SK-N-MC (cell line): ENCODE measurements around the gene MACROH2A1.

Source experiments
- DNase-seq: peaks from one replicate; pipeline ENCODE4 v3.0.0-alpha.2; 2011; ENCODE audit warnings: low read depth, low spot score
- H3K27ac ChIP-seq: fragments of 200-600 bp; sonication (generic); 2 replicates; pipeline ENCODE4 v1.5.1; 2016; ENCODE audit warnings: mixed run types
- H3K36me3 ChIP-seq: fragments of 200-600 bp; sonication (generic); 2 replicates; pipeline ENCODE4 v1.6.1; 2017; ENCODE audit warnings: antibody characterized with exemption, low read length, mixed read lengths; ENCODE audit not compliant: insufficient read depth
- H3K4me3 ChIP-seq: fragments of 200-600 bp; sonication (generic); 2 replicates; pipeline ENCODE4 v1.5.1; 2016
- H3K9ac ChIP-seq: fragments of 200-600 bp; sonication (generic); 2 replicates; pipeline ENCODE4 v1.8.0; 2017; ENCODE audit warnings: mixed run types, mixed read lengths; ENCODE audit not compliant: insufficient read length
- H3K9me3 ChIP-seq: fragments of 200-600 bp; sonication (generic); 2 replicates; pipeline ENCODE4 v1.6.1; 2017; ENCODE audit warnings: low read depth, mild to moderate bottlenecking, antibody characterized with exemption, low read length, moderate library complexity, mixed read lengths
- EZH2 ChIP-seq: fragments of 200-600 bp; sonication (generic); IDR thresholded peaks from one replicate; pipeline ENCODE4 v1.6.1; 2017; ENCODE audit warnings: antibody characterized with exemption
- FOXP2 ChIP-seq: optimal IDR thresholded peaks from 2 replicates; pipeline ENCODE3; 2011; ENCODE audit warnings: mild to moderate bottlenecking, moderate library complexity; ENCODE audit not compliant: insufficient read depth; ENCODE audit errors: extremely low read length, control extremely low read depth
- POLR2AphosphoS5 ChIP-seq: IDR thresholded peaks from 2 replicates; pipeline ENCODE4 v1.6.1; 2012; ENCODE audit warnings: mild to moderate bottlenecking, low read depth, low read length, borderline replicate concordance

Gene MACROH2A1

DNA sequence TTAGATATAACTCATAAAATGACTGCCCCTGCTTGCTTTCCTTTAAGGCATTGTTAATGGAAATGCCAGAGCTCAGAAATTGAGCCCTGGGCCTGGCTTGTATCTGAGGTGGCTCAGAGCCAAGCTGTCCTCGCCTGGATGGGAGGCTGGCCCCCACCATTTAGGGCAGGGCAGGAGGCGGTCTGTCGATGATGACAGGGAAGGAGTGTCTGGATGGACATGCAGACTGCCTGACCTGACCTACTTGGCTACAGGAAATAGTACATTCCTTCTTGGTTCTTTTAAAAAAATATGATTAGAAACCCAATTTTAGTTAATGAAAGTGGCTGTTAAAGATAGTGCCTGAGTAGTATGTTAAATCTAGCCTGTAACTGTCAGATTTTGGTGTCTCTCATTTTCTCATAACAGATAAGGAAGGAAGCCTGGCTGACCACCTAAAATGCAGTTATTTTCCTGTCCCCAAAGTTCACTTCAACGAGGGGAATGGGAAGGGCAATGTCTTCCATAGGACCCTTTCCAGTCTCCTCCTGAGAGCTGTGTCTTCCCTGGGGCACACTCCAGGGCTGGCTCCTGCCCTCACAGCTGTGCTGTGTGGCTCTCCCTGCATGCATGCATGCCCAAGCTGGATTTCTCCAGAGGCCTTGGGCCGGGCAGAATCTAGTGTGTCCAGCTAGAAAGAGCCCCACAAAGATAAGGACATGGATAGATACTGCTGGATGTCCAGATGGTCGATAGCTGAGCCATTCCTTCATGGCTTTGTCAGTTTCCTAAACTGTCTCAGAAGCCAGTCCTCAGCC is 42.3 kb downstream of the MACROH2A1 start:
- H3K4me3 ChIP-seq, result no peak overlapping the region
- H3K27ac ChIP-seq, result no peak overlapping the region
- no peak overlapping the region for H3K9ac ChIP-seq
- peaks cover 55% of the 10 kb centered on the region for H3K36me3 ChIP-seq
- H3K9me3 ChIP-seq, result no peaks in the 10 kb centered on the region
- DNase-seq, result no peak
- no peak for TF ChIP-seq FOXP2
- TF ChIP-seq POLR2AphosphoS5, result no peak
- no peak for TF ChIP-seq EZH2

DNA sequence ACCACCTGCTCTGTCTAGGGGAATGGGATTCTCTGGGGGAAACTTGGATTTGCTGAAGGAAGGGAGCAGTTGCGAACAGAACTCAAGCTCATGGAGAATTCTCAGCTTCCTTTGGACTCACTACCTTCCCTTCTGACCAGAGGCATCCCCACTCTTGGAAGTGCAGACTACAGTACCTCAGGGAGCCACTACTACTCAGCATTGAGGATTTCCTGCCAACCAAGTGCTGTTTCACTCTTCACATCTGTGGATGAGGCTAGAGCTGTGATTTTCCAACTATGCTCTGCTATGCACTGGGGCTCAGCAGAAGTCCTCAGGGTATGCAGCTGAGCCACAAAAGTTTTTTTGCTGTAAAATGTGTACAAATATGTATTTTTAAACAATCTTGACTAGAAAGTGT is 43.9 kb downstream of the MACROH2A1 start:
- H3K36me3 ChIP-seq, result peaks cover 48% of the 10 kb centered on the region
- H3K27ac ChIP-seq, result no peak overlapping the region
- TF ChIP-seq EZH2, result no peak
- TF ChIP-seq POLR2AphosphoS5, result no peak
- no peak for TF ChIP-seq FOXP2
- H3K9me3 ChIP-seq, result no peaks in the 10 kb centered on the region
- no peak overlapping the region for H3K4me3 ChIP-seq
- DNase-seq, result no peak
- H3K9ac ChIP-seq, result no peak overlapping the region

DNA sequence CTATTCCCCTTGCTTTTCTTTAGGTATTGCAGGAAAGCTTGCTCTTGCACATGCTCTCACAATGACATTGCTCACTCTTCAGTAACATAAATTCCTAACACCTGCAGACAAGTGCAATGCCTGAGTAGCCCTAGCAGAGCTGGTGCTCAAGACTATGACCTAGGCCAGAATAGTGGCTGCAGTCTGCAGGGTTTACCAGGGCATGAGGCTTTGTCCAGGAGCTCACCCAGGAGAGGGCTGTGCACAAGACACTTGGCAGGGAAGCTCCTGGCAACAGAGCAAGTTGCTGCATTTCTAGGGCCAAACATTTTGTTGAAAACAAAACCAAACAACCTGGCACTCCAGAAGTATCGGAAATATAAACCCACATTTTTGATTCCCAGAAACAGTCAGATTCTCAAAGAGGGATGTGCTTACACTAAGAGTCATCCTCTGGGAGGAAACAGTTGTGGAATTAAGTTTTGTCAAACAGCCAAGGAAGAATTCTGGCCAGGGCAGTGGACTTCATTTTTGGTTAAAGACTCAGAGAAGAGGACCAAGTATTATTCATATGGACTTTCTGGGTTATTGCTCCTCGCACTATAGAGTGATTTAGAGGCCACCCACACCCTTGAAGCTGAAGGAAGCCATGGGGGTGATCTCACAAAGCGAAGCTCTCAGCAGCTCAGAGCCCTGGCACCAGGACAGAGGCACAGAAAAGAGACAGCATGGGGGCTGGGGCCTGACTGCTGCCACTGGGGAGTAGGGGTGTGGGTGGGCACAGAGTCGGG is 44.9 kb downstream of the MACROH2A1 start:
- Histone ChIP-seq H3K4me3 (no peak overlapping the region), H3K9ac (no peak overlapping the region), H3K9me3 (no peaks in the 10 kb centered on the region), H3K27ac (no peak overlapping the region), H3K36me3 (peaks cover 47% of the 10 kb centered on the region)
- TF ChIP-seq EZH2 (no peak), POLR2AphosphoS5 (no peak), FOXP2 (no peak)
- DNase-seq, result no peak

DNA sequence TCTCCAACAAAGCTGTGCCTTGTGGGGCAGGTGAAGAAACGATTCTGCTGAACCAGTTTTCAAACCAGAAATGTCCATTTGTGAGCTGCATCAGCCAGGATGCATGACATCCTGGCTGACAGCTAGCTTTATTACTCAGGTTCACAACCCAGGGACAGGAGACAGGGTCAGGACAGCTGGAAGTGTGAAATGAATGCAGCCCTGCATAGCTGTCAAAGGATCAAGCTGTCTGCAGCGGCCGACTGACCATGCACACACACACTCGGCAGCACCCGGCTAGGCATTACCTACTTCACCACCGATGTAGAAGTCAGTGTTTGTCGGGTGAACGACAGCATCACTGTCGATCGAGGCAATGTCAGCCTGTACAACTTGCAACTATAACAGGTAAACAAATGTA is 48.5 kb downstream of the MACROH2A1 start:
- Histone ChIP-seq H3K9me3 (no peaks in the 10 kb centered on the region), H3K27ac (no peak overlapping the region), H3K36me3 (peaks cover 31% of the 10 kb centered on the region), H3K4me3 (no peak overlapping the region), H3K9ac (no peak overlapping the region)
- DNase-seq, result no peak
- TF ChIP-seq FOXP2, result no peak
- no peak for TF ChIP-seq EZH2
- no peak for TF ChIP-seq POLR2AphosphoS5

DNA sequence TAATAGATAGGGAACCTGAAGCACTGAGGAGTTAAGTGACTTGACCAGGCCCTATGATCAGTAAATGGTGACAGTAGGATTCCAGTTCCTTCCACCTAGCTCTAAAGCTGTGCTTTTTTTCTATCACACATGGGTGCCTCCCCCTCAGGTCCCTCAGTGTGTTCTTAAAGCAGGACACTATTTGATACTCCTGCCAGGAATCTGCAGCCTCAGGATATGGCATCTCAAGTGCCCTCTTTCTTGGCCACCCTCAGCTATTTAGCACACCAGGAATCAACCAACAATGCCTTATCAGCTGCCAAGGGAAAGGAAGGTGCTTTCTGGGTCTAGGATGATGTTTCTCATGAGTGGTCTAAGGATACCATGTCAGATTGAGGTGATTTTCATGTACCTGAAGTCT is 49.1 kb downstream of the MACROH2A1 start:
- H3K9me3 ChIP-seq, result no peaks in the 10 kb centered on the region
- H3K4me3 ChIP-seq, result no peak overlapping the region
- TF ChIP-seq POLR2AphosphoS5 (no peak), EZH2 (no peak), FOXP2 (no peak)
- H3K27ac ChIP-seq, result no peak overlapping the region
- no peak overlapping the region for H3K9ac ChIP-seq
- DNase-seq, result no peak
- peaks cover 34% of the 10 kb centered on the region for H3K36me3 ChIP-seq

DNA sequence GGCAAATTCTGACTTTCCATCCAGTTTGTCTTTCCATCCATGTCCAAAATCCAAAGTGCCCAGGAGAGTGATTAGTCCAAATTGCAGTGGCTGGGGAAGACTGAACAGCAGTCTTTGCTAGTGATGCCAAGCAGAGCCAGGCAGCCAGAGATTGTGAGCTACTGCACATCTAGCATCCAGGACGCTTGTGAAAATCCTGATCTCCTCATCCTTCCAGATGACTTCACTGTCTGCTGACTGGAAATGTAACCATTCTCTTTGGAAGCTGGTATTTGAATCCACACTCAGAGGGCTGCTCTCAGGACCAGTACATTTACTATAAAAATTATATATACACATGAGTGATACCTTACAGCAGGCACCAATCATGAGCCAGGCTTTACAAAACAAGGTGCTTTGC is 49.6 kb downstream of the MACROH2A1 start:
- Histone ChIP-seq H3K9me3 (no peaks in the 10 kb centered on the region), H3K27ac (no peak overlapping the region), H3K4me3 (no peak overlapping the region), H3K36me3 (peaks cover 39% of the 10 kb centered on the region), H3K9ac (no peak overlapping the region)
- DNase-seq, result no peak
- no peak for TF ChIP-seq FOXP2
- TF ChIP-seq EZH2, result no peak
- TF ChIP-seq POLR2AphosphoS5, result no peak

DNA sequence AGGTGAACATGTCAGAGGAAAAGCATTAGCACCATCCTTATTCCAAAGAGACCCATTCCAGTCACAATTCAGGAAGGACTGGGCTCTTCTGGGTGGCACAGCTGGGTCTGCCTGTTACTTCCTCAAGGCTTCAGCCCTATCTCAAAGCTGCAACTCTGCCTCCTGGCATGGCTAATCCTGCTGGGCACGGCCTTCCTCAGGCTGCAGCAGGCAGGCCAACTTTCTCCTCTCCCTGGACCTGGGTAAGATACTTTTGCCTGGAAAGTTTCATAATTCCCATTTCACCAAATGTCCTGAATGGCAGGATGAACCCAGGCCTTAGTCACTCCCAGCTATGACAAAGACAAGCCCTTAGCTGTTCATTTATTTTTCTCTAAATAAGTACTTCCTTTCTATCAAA is 50.1 kb downstream of the MACROH2A1 start:
- Histone ChIP-seq H3K27ac (no peak overlapping the region), H3K36me3 (peaks cover 43% of the 10 kb centered on the region)
- TF ChIP-seq POLR2AphosphoS5, result no peak
- no peak for TF ChIP-seq FOXP2
- TF ChIP-seq EZH2, result no peak

DNA sequence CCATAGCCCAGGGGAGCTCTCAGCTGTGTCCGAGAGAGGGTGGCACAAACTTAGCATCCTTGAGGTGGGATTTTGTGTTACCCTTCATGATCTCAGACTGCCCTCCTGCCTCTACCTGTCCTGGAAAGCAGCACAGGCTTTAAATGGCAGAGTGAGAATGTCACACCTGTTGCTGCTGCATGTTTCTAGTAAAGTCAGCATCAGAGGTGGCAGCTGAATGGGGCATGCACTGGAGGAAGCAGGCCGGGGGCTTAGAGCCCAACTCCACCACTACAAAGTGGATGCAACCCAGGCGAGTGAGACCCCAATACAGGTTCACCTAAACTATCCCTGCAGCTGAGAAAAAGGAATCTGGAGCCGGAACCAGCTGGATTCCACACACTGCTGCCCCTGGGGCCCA is 51.6 kb downstream of the MACROH2A1 start:
- no peak for DNase-seq
- H3K4me3 ChIP-seq, result no peak overlapping the region
- no peak overlapping the region for H3K9ac ChIP-seq
- H3K9me3 ChIP-seq, result no peaks in the 10 kb centered on the region
- H3K27ac ChIP-seq, result no peak overlapping the region
- H3K36me3 ChIP-seq, result peaks cover 51% of the 10 kb centered on the region
- TF ChIP-seq POLR2AphosphoS5, result no peak
- no peak for TF ChIP-seq EZH2
- no peak for TF ChIP-seq FOXP2

More for the DNA sequence above, 50.1 kb downstream of the MACROH2A1 start:
- no peaks in the 10 kb centered on the region for H3K9me3 ChIP-seq
- no peak for DNase-seq
- H3K9ac ChIP-seq, result no peak overlapping the region
- H3K4me3 ChIP-seq, result no peak overlapping the region
